ENCODE data around the gene MIPEP.

The MIPEP gene

DNA sequence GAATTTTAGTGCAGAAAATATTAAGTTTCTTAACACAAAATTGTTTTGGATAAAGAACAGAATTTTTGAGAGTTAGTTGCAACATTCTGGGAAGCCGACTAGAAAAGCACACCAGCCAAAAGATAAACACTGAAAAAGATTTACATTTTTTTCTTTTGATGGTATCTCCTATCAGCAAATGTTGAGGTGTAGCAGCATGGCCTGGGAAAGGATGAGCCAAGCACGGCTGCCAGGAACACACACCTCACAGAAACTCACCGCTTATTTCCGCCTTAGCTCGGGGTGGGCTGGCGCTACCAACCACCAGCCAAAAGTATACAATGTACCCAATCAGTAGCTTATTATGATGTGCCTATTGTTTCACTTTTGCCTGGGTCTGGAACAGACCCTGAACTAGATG is 134.7 kb downstream of the MIPEP start:
- H3K4me3 ChIP-seq (ENCODE audit: low read depth, low read length), result no peak overlapping the region
- no peak for TF ChIP-seq POLR2A (IDR thresholded peaks at IDR 0.05; ENCODE audit: extremely low read depth, insufficient read length)
- no peak for DNase-seq (ENCODE audit: low read depth)

DNA sequence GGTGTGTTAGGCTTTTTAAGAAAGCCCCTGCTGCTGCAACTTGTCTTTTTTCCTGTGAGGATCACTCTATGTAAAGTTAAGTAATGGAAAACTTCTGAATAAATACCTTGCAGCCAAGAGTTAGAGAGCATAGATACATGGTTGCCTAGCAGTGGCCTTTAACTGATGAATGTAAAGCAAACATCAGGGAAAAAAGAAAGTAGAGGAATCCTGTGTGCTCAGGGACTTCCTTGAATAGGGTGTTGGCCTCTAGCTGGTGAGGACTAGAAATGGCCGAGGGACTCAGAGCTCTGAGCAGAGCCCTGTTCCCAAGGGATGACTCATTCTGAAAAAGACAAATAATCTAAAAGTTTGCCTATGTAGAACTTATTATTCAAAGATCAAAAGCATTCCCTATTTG is 135.7 kb downstream of the MIPEP start:
- no peak for TF ChIP-seq MYC (IDR thresholded peaks at IDR 0.05; ENCODE audit: low read depth, low read length)
- no peak for TF ChIP-seq POLR2A (IDR thresholded peaks at IDR 0.05; ENCODE audit: extremely low read depth, insufficient read length)
- TF ChIP-seq, protein P1, sequence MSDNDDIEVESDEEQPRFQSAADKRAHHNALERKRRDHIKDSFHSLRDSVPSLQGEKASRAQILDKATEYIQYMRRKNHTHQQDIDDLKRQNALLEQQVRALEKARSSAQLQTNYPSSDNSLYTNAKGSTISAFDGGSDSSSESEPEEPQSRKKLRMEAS (IDR thresholded peaks at IDR 0.05; ENCODE audit: low read depth, low read length), result no peak
- TF ChIP-seq, protein P2, sequence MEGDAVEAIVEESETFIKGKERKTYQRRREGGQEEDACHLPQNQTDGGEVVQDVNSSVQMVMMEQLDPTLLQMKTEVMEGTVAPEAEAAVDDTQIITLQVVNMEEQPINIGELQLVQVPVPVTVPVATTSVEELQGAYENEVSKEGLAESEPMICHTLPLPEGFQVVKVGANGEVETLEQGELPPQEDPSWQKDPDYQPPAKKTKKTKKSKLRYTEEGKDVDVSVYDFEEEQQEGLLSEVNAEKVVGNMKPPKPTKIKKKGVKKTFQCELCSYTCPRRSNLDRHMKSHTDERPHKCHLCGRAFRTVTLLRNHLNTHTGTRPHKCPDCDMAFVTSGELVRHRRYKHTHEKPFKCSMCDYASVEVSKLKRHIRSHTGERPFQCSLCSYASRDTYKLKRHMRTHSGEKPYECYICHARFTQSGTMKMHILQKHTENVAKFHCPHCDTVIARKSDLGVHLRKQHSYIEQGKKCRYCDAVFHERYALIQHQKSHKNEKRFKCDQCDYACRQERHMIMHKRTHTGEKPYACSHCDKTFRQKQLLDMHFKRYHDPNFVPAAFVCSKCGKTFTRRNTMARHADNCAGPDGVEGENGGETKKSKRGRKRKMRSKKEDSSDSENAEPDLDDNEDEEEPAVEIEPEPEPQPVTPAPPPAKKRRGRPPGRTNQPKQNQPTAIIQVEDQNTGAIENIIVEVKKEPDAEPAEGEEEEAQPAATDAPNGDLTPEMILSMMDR (IDR thresholded peaks at IDR 0.05; ENCODE audit: low read depth, low read length), result no peak
- no peak for DNase-seq (ENCODE audit: low read depth)
- no peak overlapping the region for H3K4me3 ChIP-seq (ENCODE audit: low read depth, low read length)

DNA sequence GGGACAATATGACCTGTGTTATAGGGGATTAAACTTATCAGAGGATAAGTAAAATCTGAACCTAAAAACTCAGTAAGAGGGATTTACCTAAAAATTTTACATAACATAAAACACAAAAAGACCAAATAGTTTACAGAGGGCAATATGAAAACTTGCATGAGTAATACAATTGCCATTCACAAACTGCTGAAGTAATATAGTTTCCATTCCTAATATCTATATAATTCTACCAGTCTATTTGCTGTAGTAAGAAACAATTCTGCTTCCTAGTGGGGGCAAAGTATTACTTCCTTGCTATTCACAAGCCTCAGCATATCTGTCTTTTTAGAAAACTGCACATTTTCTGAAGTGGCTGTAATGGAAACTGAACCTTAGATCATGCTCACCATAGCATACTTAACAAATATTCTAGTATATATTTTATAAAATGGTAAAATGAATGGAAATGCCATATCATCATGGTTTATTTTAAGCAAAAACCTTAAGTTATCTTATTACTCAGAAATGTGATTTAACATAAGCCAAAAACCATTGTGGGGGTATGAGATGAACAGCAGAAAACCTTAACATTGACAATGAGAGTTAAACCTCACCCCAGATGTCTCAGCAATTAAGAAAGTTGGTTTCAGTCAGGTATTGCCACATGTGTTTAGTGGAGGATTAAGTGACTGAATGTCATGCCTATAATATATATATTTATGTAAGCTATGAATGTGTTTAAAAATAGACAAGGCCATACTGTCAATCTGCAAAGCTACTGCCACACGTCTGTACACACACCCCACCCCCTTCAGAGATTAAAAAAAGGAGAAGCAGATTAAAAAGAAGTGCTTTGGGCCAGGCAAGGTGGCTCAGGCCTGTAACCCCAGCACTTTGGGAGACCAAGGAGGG is 136.8 kb downstream of the MIPEP start:
- TF ChIP-seq POLR2A (IDR thresholded peaks at IDR 0.05; ENCODE audit: extremely low read depth, insufficient read length) (no peak), MYC (IDR thresholded peaks at IDR 0.05; ENCODE audit: low read depth, low read length) (no peak)
- TF ChIP-seq, protein P1 (IDR thresholded peaks at IDR 0.05; ENCODE audit: low read depth, low read length), result no peak
- TF ChIP-seq, protein P2 (IDR thresholded peaks at IDR 0.05; ENCODE audit: low read depth, low read length), result no peak
- no peak for DNase-seq (ENCODE audit: low read depth)
- no peak overlapping the region for H3K4me3 ChIP-seq (ENCODE audit: low read depth, low read length)

DNA sequence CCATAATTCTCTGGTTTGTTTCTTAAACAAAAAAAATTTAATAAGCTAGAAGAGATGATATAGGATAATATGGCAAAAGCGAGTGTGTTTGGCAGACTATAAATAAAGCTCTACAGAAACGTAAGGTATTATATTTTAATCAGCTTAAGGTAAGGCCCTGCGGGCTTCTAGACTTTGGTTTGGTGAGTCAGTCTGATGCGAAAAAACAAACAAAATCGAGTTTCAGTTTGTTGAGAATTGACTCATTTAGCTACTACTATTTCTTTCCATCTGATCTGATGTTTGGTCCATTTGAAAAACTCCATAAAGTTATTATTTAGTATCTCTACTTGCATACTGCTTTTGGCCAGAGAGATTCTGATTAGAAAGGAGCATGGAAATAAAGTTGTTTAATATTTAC is 138.0 kb downstream of the MIPEP start:
- H3K4me3 ChIP-seq (ENCODE audit: low read depth, low read length), result no peak overlapping the region
- DNase-seq (ENCODE audit: low read depth), result no peak
- TF ChIP-seq POLR2A (IDR thresholded peaks at IDR 0.05; ENCODE audit: extremely low read depth, insufficient read length) (no peak), MYC (IDR thresholded peaks at IDR 0.05; ENCODE audit: low read depth, low read length) (no peak)
- TF ChIP-seq, protein P1 (IDR thresholded peaks at IDR 0.05; ENCODE audit: low read depth, low read length), result no peak
- TF ChIP-seq, protein P2 (IDR thresholded peaks at IDR 0.05; ENCODE audit: low read depth, low read length), result no peak

DNA sequence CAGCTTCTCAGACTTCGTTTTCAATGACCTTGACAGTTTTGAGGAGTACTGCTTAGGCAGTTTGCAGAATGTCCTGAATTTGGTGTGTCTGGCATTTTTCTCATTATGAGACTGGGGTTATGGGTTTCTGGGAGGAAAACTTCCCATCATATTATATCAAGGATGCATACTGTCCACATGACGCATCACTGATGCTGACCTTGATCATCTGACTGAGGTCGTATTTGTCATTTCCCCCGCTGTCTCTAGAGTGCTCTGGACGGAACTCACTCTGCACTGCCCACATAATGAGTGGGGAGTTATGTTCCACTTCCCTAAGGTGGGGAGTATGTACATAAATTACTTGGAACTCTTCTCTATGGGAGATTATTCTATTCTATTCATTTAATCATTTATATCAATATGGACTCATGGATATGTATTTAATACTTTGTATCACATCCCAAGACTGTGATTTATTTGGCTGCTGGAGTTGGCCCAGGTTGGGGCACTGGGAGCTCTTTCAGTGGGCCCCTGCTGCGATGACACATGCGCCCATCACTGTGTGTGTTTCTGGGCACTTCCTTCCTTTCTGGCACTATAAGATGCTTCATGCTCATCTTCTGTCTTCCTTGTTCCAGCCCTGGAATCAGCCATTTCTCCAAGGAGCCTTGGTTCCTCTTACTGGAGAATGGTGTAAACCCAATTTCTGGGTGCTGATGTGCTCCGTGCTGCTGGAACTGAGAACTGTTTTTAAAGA is 138.6 kb downstream of the MIPEP start:
- TF ChIP-seq, protein P1 (IDR thresholded peaks at IDR 0.05; ENCODE audit: low read depth, low read length), result no peak
- TF ChIP-seq POLR2A (IDR thresholded peaks at IDR 0.05; ENCODE audit: extremely low read depth, insufficient read length) (no peak), MYC (IDR thresholded peaks at IDR 0.05; ENCODE audit: low read depth, low read length) (no peak)
- TF ChIP-seq, protein P2 (IDR thresholded peaks at IDR 0.05; ENCODE audit: low read depth, low read length), result no peak
- H3K4me3 ChIP-seq (ENCODE audit: low read depth, low read length), result no peak overlapping the region
- DNase-seq (ENCODE audit: low read depth), result no peak

DNA sequence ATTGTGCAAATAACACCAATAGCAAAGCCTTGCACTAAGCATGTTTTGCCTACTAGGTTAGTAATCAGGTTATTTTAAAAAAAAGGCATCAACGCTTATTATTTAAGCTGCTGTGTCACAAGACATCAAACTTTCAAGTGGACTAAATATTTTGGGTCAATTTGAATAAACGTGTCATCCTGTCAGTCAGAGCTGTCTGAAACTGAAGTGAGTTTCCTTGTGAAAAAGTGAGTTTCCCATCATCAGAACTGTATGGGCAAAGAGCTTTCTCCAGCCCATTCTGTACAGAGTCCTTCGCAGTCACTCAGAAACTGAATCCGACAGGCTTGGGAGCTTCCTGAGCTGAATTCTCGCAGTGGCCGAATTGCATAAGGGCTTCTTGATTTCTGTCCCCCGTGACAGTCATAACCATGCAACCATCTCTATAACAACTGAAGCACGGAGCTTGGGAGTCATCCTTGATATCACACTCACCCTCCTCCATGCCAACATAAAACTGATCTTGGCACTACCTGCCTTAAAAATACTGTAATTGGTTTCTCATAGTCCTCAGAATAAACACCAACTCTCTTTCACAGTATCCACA is 139.8 kb downstream of the MIPEP start:
- TF ChIP-seq, protein P2 (IDR thresholded peaks at IDR 0.05; ENCODE audit: low read depth, low read length), result no peak
- TF ChIP-seq POLR2A (IDR thresholded peaks at IDR 0.05; ENCODE audit: extremely low read depth, insufficient read length), result no peak
- no peak for DNase-seq (ENCODE audit: low read depth)
- no peak overlapping the region for H3K4me3 ChIP-seq (ENCODE audit: low read depth, low read length)
